Activated CD8-positive, alpha-beta memory T cell treated with anti-CD3 and anti-CD28 coated beads for 48 hours (primary cell): ENCODE results near the gene PSG11.
"Not testable (repeated sequence)": the region's sequence is repeated elsewhere in the genome, so short reads cannot be mapped to it uniquely, and the experiment has no call there.

ENCODE experiments used
- DNase-seq, 3 experiments: peaks; one replicate each; pipeline ENCODE4 v3.0.0-alpha.2; 2020; ENCODE audit warnings: low read depth in 2 of 3, low spot score in 2 of 3

Gene PSG11

GRCh38 chr19:43026369-43026768 lies at the start of gene PSG11:
Gene PSG11, minus strand, starts transcription at chr19:43026469. Its CDS starts 97 bp downstream, at chr19:43026372.
- DNase-seq: not testable (repeated sequence)

- DNase-seq: not testable (repeated sequence)
Measured at GRCh38 chr19:43062418-43062817, 36.1 kb upstream of the PSG11 start.

- not testable (repeated sequence) for DNase-seq
Measured at GRCh38 chr19:43061326-43061725, 35.1 kb upstream of the PSG11 start.

GRCh38 chr19:43060254-43060653 lies 34.0 kb upstream of the PSG11 start:
- DNase-seq: not testable (repeated sequence)

- DNase-seq: not testable (repeated sequence)
Measured at GRCh38 chr19:43059482-43059881, 33.2 kb upstream of the PSG11 start.

GRCh38 chr19:43058440-43058839 lies 32.2 kb upstream of the PSG11 start:
- DNase-seq: not testable (repeated sequence)

GRCh38 chr19:43047966-43048365 lies 21.7 kb upstream of the PSG11 start:
- DNase-seq: not testable (repeated sequence)

GRCh38 chr19:43046578-43046977 lies 20.3 kb upstream of the PSG11 start:
- not testable (repeated sequence) for DNase-seq

GRCh38 chr19:43043492-43044180 lies 17.4 kb upstream of the PSG11 start:
- not testable (repeated sequence) for DNase-seq

GRCh38 chr19:43031645-43032044 lies 5.4 kb upstream of the PSG11 start:
- DNase-seq: not testable (repeated sequence)

- DNase-seq: no peak
Measured at GRCh38 chr19:43028866-43029265, 2.6 kb upstream of the PSG11 start.

- not testable (repeated sequence) for DNase-seq
Measured at GRCh38 chr19:43027985-43028384, 1.7 kb upstream of the PSG11 start.

GRCh38 chr19:43027061-43027460 lies 792 bp upstream of the PSG11 start:
- not testable (repeated sequence) for DNase-seq

GRCh38 chr19:43022098-43022497 lies 4.2 kb downstream of the PSG11 start:
- DNase-seq: not testable (repeated sequence)

- DNase-seq: not testable (repeated sequence)
Measured at GRCh38 chr19:43021629-43022028, 4.6 kb downstream of the PSG11 start.

- not testable (repeated sequence) for DNase-seq
Measured at GRCh38 chr19:43019588-43019987, 6.7 kb downstream of the PSG11 start.

GRCh38 chr19:43005841-43006240 lies 20.4 kb downstream of the PSG11 start:
- DNase-seq: not testable (repeated sequence)

- DNase-seq: not testable (repeated sequence)
Measured at GRCh38 chr19:43004846-43005245, 21.4 kb downstream of the PSG11 start.

- not testable (repeated sequence) for DNase-seq
Measured at GRCh38 chr19:43003634-43004033, 22.6 kb downstream of the PSG11 start.

- DNase-seq: not testable (repeated sequence)
Measured at GRCh38 chr19:43002948-43003347, 23.3 kb downstream of the PSG11 start.

- not testable (repeated sequence) for DNase-seq
Measured at GRCh38 chr19:42996161-42996560, 30.1 kb downstream of the PSG11 start.

GRCh38 chr19:42992029-42992604 lies 34.2 kb downstream of the PSG11 start:
- DNase-seq: not testable (repeated sequence)
